GM19240 (cell line): Measurements from ENCODE around the gene KLHL40.

Experiments used
- DNase-seq: peaks from one replicate; pipeline ENCODE4 v3.0.0; 2011; ENCODE audit warnings: low spot score; ENCODE audit not compliant: insufficient read length

KLHL40 gene

GRCh38 chr3:42685363-42685881, at the start of gene KLHL40:
TSS of gene KLHL40 (plus strand) at chr3:42685537. CDS start at chr3:42685619, 82 bp downstream.
- no peak for DNase-seq

- no peak for DNase-seq
These were observed 48.3 kb upstream of the KLHL40 start for GRCh38 chr3:42637001-42637400.

GRCh38 chr3:42638339-42638842, 46.9 kb upstream of the KLHL40 start:
- no peak for DNase-seq

- DNase-seq = no peak
These were observed 46.1 kb upstream of the KLHL40 start for GRCh38 chr3:42639192-42639591.

GRCh38 chr3:42640129-42640528, 45.2 kb upstream of the KLHL40 start:
- no peak for DNase-seq

GRCh38 chr3:42640771-42641370, 44.5 kb upstream of the KLHL40 start:
- no peak for DNase-seq

- DNase-seq = no peak
These were observed 37.4 kb upstream of the KLHL40 start for GRCh38 chr3:42647821-42648459.

GRCh38 chr3:42649006-42649405, 36.3 kb upstream of the KLHL40 start:
- DNase-seq = no peak

- no peak for DNase-seq
These were observed 35.6 kb upstream of the KLHL40 start for GRCh38 chr3:42649783-42650182.

GRCh38 chr3:42651248-42652091, 33.9 kb upstream of the KLHL40 start:
- DNase-seq = no peak

GRCh38 chr3:42652251-42652610, 33.1 kb upstream of the KLHL40 start:
- no peak for DNase-seq

- DNase-seq = no peak
These were observed 32.6 kb upstream of the KLHL40 start for GRCh38 chr3:42652611-42653302.

- DNase-seq = no peak
These were observed 32.1 kb upstream of the KLHL40 start for GRCh38 chr3:42653303-42653559.

- no peak for DNase-seq
These were observed 31.6 kb upstream of the KLHL40 start, which contains the start of gene ZBTB47 for GRCh38 chr3:42653560-42654330. TSS of gene ZBTB47 (plus strand) at chr3:42653697. CDS start at chr3:42658356, 4,659 bp downstream.

- DNase-seq = no peak
These were observed 30.8 kb upstream of the KLHL40 start for GRCh38 chr3:42654331-42655201.

GRCh38 chr3:42655331-42655888, 29.9 kb upstream of the KLHL40 start:
- DNase-seq = no peak

GRCh38 chr3:42655980-42656679, 29.2 kb upstream of the KLHL40 start:
- DNase-seq = no peak

- no peak for DNase-seq
These were observed 28.4 kb upstream of the KLHL40 start for GRCh38 chr3:42656680-42657610.
